Bronchial epithelial cell (primary cell): ENCODE data around the gene OR13C3. TPM values are rescaled to one million over a fixed set of nuclear protein-coding genes. Genes with fewer than 3 reads are reported as not detected.

Experiments
- DNase-seq: peaks from one replicate; pipeline ENCODE4 v3.0.0-alpha.2; 2010; ENCODE audit warnings: low read depth
- FAIRE-seq: peaks from 2 replicates; lab custom pipeline; 2011; peaks lifted over from hg19 to GRCh38; lab: Jason Lieb, UNC
- H3K27me3 ChIP-seq: 2 replicates; pipeline ENCODE4 v1.5.1; 2011; ENCODE audit warnings: low read length; ENCODE audit not compliant: control insufficient read depth, insufficient read depth
- H3K36me3 ChIP-seq: 2 replicates; pipeline ENCODE4 v1.5.1; 2011; ENCODE audit warnings: low read length; ENCODE audit not compliant: control insufficient read depth, insufficient read depth
- H3K4me3 ChIP-seq: 2 replicates; pipeline ENCODE4 v1.5.1; 2011; ENCODE audit warnings: mild to moderate bottlenecking, low read depth, low read length, control low read depth
- total RNA-seq: library from RNA; depleted of rRNA; stranded (reverse); fragments of >200 nt; gene quantifications from 2 replicates; pipeline ENCODE4 v1.2.1, GENCODE V29; 2014
- TF ChIP-seq, protein P1 (sequence below): IDR thresholded peaks from 2 replicates; pipeline ENCODE4 v1.5.1; 2011; ENCODE audit warnings: mild to moderate bottlenecking, moderate library complexity, low read length, control low read depth, inconsistent platforms; ENCODE audit not compliant: insufficient read depth, severe bottlenecking

The OR13C3 gene
- total RNA-seq, 1 donor from 2014 or later: not detected

DNA sequence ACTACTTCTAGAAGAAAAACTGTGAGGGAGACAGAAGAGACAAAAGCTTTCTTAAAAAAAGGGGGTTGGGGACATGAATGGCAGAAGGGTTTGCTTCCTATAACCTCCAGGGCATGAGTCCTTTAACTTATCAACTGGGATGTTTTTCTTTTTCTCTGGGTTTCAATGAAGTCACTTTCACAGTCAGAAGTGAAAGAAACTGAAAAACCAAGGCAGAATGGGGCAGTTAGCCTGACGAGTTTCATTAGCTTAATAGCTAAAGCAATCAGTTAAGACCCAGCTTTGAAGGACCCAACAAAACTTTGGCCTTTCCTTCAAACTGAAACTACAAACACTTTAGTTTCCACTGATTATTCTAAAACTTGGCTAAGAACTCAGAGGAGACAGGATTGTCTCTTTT lies 27.7 kb upstream of the OR13C3 start:
- Histone ChIP-seq H3K27me3 (no peaks in the 10 kb centered on the region), H3K36me3 (no peaks in the 10 kb centered on the region), H3K4me3 (no peak overlapping the region)
- FAIRE-seq (no peak), DNase-seq (no peak)
- TF ChIP-seq, protein P1, sequence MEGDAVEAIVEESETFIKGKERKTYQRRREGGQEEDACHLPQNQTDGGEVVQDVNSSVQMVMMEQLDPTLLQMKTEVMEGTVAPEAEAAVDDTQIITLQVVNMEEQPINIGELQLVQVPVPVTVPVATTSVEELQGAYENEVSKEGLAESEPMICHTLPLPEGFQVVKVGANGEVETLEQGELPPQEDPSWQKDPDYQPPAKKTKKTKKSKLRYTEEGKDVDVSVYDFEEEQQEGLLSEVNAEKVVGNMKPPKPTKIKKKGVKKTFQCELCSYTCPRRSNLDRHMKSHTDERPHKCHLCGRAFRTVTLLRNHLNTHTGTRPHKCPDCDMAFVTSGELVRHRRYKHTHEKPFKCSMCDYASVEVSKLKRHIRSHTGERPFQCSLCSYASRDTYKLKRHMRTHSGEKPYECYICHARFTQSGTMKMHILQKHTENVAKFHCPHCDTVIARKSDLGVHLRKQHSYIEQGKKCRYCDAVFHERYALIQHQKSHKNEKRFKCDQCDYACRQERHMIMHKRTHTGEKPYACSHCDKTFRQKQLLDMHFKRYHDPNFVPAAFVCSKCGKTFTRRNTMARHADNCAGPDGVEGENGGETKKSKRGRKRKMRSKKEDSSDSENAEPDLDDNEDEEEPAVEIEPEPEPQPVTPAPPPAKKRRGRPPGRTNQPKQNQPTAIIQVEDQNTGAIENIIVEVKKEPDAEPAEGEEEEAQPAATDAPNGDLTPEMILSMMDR: no peak

DNA sequence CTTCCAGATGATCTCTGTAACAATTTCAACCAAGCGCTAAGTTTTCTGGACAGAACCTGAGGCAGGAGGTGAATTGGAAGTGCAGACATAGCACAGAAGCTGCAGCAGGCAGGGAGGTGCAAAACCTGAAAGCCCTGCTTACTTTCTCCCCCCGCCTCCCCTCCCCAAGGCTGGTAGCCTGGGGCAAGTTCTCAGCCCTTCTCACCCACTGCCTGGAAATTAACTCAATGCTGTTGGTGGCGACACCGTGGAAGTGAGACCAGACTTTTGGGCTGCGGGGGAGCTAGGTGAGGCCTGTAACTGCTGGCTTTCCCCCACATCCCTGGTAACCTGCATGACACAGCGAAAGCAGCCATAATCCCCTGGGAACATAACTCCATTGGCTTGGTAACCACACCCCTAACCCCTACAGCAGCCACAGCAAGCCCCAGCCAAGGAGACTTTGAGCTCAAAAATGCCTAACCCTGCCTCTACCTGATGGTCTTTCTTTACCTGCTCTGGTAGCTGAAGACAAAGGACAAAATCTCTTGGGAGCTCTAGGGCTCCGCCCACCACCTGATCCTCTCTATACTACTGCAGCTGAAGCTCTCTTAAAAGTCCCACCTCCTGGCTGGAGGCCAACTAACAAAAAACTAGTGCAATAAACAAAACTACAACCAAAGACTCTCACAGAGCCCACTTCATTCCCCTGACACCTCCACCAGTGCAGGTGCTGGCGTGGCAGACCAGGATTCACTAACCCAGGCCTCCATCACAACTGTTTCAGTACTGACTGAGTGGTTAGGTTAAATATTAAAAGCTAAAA lies 20.4 kb upstream of the OR13C3 start:
- Histone ChIP-seq H3K36me3 (no peaks in the 10 kb centered on the region), H3K27me3 (no peaks in the 10 kb centered on the region), H3K4me3 (no peak overlapping the region)
- TF ChIP-seq, protein P1: no peak
- FAIRE-seq (no peak), DNase-seq (no peak)

DNA sequence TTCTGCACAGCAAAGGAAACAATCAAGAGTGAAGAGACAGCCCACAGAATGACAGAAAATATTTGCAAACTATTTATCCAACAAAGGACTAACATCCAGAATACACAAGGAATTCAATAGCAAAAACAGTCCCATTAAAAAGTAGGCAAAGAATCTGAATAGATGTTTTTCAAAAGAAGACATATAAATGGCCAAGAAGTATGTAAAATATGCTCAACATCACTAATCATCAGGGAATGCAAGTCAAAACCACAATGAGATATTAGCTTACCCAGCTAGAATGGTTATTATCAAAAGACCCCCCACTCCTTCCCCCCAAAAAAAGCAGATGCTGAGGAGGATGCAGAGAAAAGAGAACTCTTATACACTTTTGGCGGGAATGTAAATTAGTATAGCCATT lies 18.9 kb upstream of the OR13C3 start:
- no peak for FAIRE-seq
- Histone ChIP-seq H3K36me3 (no peaks in the 10 kb centered on the region), H3K27me3 (no peaks in the 10 kb centered on the region), H3K4me3 (no peak overlapping the region)
- DNase-seq: no peak
- TF ChIP-seq, protein P1: no peak

DNA sequence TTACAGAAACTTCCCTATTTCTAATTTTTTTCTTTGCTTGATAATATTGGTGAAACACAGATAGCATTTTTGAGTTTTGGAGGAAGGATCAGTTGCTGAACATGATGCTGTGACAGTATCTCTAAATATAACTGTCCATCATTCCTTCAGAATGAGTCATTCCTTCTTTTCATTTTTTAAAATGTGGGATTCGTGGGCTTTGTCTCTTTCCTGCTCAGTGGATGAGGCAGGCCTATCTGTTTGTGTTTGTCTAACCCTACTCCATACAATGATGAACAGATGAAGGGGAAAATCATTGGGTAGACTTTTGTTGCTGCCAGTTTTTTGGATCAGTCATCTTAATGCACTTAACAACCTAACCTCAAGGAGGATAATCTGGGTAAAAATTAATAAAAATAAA lies 16.6 kb upstream of the OR13C3 start:
- Histone ChIP-seq H3K4me3 (no peak overlapping the region), H3K27me3 (no peaks in the 10 kb centered on the region), H3K36me3 (no peaks in the 10 kb centered on the region)
- no peak for DNase-seq
- TF ChIP-seq, protein P1: no peak
- FAIRE-seq: no peak

DNA sequence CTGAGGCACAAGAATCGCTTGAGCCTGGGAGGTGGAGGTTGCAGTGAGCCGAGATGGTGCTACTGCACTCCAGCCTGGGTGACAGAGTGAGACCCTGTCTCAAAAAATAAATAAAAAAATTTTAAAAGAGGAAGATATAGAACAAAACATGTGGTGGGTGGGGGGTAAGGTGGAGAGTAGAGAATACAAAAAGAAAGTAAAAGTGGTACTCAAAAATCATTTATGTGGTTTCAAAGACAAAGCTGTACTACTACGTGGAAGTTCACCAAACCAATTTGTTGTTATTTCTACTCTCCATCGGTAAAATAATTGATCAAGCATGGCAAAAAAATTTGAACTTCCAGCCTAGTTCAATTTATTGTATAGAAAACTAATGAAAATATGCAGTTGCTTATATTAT lies 8.0 kb upstream of the OR13C3 start:
- no peaks in the 10 kb centered on the region for H3K27me3 ChIP-seq
- no peak for DNase-seq
- no peak for FAIRE-seq
- no peaks in the 10 kb centered on the region for H3K36me3 ChIP-seq
- TF ChIP-seq, protein P1: no peak
- no peak overlapping the region for H3K4me3 ChIP-seq

DNA sequence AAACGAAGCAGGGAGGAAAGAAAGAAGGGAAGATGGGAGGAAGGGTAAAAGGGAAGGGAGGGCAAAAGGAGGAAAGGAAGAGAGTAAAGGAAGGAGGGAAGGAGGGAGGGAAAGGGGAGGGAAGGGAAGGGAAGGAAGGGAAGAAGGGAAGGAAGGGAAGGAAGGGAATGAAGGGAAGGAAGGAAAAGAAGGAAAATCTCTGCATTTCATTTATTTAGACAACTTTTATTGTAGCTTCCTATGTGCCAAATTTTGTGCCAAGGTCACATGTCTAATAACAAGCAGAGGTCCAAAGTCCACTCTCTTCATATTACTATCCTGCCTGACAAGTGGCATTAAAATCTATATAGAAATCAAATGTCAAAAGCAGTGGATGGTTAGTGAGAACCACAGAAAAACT lies 2.6 kb upstream of the OR13C3 start:
- no peak for FAIRE-seq
- no peak for DNase-seq

More for the DNA sequence above, 2.6 kb upstream of the OR13C3 start:
- Histone ChIP-seq H3K27me3 (no peaks in the 10 kb centered on the region), H3K4me3 (no peak overlapping the region), H3K36me3 (no peaks in the 10 kb centered on the region)
- TF ChIP-seq, protein P1: no peak
